GM12801 (cell line): ENCODE results near the gene KCNQ4.

ENCODE experiments used
- TF ChIP-seq, protein P1 (sequence below): IDR thresholded peaks from one replicate; pipeline ENCODE4 v1.5.1; 2011; ENCODE audit warnings: control low read depth; ENCODE audit not compliant: insufficient read length; ENCODE audit errors: extremely low read depth

KCNQ4 gene

DNA sequence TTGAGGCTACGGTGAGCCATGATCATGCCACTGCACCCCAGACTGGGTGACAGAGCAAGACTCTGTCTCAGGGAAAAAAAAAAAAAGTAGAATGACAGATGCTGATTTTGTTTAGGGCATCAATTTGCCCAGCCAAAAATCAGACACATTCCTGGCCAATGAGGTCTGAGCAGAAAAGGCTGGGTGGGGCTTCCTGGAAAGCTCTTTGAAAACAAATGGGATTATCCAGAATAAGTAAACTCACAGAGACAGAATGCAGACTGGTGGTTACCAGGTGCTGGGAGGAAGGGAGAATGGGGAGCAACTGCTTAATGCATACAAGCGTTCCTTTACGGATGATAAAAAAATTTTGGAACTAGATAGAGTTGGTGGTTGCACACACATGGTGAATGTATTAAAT lies 88.7 kb downstream of the KCNQ4 start:
- TF ChIP-seq, protein P1, sequence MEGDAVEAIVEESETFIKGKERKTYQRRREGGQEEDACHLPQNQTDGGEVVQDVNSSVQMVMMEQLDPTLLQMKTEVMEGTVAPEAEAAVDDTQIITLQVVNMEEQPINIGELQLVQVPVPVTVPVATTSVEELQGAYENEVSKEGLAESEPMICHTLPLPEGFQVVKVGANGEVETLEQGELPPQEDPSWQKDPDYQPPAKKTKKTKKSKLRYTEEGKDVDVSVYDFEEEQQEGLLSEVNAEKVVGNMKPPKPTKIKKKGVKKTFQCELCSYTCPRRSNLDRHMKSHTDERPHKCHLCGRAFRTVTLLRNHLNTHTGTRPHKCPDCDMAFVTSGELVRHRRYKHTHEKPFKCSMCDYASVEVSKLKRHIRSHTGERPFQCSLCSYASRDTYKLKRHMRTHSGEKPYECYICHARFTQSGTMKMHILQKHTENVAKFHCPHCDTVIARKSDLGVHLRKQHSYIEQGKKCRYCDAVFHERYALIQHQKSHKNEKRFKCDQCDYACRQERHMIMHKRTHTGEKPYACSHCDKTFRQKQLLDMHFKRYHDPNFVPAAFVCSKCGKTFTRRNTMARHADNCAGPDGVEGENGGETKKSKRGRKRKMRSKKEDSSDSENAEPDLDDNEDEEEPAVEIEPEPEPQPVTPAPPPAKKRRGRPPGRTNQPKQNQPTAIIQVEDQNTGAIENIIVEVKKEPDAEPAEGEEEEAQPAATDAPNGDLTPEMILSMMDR = no peak

DNA sequence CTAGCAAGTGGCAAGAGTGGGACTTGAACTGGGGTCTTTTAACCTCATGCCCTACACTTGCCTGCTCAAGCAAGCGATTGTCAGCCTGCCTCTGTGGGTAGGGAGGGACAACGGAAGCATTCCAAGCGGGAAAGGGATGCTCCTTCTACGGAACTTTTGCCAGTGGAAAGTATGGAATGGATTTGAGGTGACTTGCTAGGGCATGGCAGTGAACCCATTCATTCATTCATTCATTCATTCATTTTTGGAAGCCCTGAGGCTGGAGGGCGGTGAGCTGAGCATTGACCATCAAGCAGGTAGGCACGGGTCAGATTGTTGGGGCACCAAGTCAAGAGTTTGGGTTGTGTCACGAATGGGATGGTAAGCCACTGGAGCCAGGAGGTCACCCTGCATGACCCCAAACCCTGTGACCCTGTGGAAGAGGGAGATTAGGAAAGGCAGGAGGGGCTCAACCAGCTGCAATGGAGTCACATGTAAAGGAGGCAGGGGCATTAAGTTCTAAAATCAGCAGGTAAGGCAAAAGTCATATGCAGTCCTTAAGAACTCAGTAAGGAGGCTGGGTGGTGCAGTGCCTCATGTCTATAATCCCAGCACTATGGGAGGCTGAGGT lies 90.4 kb downstream of the KCNQ4 start:
- TF ChIP-seq, protein P1 = no peak

DNA sequence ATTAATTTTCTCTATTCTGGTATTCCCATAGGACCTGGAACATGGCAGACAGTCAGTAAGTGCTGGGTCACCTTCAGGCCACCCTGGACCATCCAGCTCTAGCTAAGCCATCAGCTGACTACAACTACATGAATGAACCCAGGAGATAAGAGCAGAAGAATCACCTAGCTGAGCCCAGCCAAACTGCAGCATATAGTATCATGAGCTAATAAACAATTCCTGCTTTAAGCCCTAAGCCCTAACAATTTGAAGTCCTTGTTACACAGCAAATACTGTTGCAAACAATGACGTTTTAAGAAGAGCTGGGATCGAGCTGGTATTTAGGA lies 92.8 kb downstream of the KCNQ4 start:
- TF ChIP-seq, protein P1 = no peak

DNA sequence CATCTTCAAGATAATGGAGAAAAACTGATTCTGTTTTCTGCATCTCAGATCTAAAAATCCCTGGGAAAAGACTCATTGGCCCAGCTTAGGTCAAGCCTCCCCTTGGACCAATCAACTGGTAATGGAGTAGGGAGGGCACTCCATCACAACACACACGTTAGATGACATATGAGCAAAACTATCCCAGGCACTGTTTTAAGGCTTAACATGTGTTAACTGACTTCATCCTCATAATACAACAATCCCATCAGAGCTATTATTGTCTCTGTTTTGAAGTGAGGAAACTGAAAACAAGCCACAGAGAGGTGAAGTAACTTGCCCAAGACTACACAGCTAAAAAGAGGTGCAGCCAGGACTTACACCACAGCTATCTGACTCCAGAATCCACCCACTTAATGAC lies 93.3 kb downstream of the KCNQ4 start:
- TF ChIP-seq, protein P1 = no peak

DNA sequence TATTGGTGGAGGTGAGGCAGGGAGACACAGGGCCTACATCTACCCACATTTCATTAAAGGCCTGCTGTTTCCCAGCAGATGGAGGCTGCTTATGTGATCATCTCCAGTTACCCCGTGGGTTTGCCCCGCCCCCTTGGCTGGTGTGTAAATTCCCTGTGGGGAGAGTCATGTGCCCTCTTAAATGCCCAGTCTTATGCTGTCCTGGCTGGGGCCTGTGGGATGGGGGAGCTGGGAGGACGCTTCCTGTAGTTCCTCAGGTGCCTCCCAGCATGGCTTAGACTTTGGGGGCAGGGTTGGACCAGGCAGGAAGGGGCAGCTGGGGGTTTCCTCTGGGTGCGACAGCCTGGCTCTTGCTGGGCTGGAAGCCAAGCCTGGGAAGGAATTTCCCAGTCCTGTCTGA lies 94.1 kb downstream of the KCNQ4 start:
- TF ChIP-seq, protein P1 = no peak

DNA sequence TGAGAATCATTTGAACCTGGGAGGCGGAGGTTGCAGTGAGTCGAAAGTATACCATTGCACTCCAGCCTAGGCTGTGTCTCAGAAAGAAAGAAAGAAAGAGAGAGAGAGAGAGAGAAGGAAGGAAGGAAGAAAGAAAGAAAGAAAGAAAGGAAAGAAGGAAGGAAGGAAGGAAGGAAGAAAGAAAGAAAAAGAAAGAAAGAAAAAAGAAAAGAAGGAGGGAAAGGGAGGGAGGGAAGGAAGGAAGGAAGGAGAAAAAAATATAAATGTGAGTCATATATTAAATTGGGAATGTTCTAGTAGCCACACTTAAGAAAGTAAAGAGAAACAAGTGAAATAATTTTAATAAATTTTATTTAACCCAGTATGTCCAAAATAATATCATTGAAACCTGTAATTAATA lies 95.3 kb downstream of the KCNQ4 start:
- TF ChIP-seq, protein P1 = no peak

DNA sequence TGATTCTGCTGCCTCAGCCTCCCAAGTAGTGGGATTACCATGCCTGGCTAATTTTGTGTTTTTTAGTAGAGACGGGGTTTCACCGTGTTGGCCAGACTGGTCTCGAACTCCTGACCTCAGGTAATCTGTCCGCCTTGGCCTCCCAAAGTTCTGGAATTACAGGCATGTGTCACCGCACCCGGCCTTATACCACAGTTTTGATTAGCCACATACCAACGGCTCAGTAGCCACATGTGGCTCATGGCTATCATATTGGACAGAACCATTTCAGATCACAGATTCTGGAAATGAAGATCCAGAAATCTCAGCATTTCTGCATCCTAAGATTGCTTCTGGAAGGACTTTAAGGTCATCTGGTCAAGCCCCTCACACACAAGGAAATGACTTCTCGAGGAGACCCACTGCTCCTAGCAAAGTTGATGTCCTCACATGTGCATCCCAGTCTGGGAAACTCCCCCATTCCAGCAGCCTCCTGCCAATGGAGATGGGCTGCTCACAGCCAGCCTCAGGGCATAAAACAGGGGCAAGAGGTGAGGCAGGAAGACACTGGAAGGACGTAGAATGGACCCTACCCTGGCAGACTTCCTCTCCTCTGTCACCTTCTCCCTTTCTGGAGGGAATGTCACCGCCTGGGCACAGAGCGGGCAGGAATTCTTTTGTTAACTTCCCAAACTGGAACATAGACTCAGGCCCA lies 96.0 kb downstream of the KCNQ4 start:
- TF ChIP-seq, protein P1 = no peak
